ENCODE results near the gene OTOP2. TPM values are rescaled to one million over a fixed set of nuclear protein-coding genes. Genes with fewer than 3 reads are reported as not detected.

OTOP2 gene
- total RNA-seq, 5 donors from 2014 or later (not counting 1 experiment from before 2014, with no cell fraction given): not detected

DNA sequence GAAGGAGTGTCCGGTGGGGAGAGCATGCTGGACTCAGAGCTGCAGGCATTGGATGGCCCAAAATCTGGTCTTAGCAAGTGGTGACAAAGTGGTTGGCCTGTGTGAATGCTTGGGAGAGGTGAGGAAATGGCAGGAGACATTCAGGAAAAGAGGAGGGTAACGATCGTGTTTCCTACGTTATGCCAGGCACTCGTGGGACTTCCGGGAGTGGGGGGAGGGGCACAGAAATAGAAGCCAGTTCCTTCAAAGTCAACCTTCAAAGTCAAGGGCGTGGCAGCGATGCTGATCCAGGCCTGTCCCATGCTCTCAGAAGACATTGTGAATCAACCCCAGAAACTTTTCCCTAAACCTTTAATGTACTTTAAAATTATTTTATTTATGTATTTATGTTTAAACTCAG lies 15.5 kb downstream of the OTOP2 start:
- Mint-ChIP-seq H3K4me1 (peaks cover 0 to 8% (median 0%) of the 10 kb centered on the region in 3 donors), H3K27ac (no peak overlapping the region), H3K36me3 (no peaks in the 10 kb centered on the region), H3K27me3 (peaks cover 38 to 60% of the 10 kb centered on the region in 2 donors), H3K9me3 (no peaks in the 10 kb centered on the region), H3K4me3 (no peak overlapping the region)
- H3K36me3 ChIP-seq (ENCODE audit: control insufficient read depth in 2 of 2, extremely low read depth in 1 of 2, insufficient read depth in 1 of 2, low read length in 1 of 2): no peaks in the 10 kb centered on the region
- WGBS (ENCODE audit: insufficient coverage): no CpG with 5 or more reads among the region's 8 CpGs
- ChIA-PET POLR2A (no interaction called here), CTCF (interaction anchor here in 1 of 2 donors (0.6 kb wide), 2 partner anchors 86 to 226 kb away, joined by 3 to 6 read pairs; no protein-coding TSS in a partner anchor)
- no peak for DNase-seq
- no peaks in the 10 kb centered on the region for H3K9me3 ChIP-seq
- peaks cover 9 to 81% of the 10 kb centered on the region in 2 experiments for H3K27me3 ChIP-seq (replicated peaks in 1 of 2; ENCODE audit: control insufficient read depth in 2 of 2, extremely low read depth in 1 of 2, insufficient read depth in 2 of 2, low read length in 1 of 2)
- H3K27ac ChIP-seq (ENCODE audit: low read length): no peak overlapping the region
- H3K4me3 ChIP-seq (ENCODE audit: control insufficient read depth in 1 of 2, extremely low read depth in 1 of 2, low read length in 1 of 2): no peak overlapping the region
- H3K4me1 ChIP-seq (ENCODE audit: control insufficient read depth in 1 of 2, extremely low read depth in 1 of 2, insufficient read depth in 2 of 2, low read length in 2 of 2): peaks cover 0 to 4% of the 10 kb centered on the region in 2 experiments
- ATAC-seq (replicated peaks in 1 of 4): no peak

DNA sequence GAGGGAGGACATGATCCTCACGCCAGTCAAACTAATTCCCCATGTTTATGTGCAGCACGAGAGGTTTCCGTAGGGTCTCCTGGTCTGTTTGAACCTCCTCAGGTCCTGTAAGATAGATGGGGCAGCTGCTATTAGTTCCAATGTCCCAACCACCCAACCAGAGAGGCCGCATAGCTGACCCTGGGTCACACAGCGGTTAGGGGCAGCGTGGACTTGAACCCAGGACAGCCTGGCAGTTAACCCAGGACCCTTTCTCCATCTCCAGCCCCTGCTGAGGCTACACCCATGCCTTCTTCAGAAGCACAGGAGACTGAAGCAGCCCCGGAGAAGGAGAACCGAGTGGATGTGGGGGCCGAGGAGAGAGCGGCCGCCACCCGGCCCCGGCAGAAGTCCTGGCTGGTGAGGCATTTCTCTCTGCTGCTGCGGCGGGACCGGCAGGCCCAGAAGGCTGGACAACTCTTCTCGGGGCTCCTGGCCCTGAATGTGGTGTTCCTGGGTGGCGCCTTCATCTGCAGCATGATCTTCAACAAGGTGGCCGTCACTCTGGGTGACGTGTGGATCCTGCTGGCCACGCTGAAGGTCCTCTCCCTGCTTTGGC lies 17.2 kb downstream of the OTOP2 start:
- Mint-ChIP-seq H3K27ac (no peak overlapping the region), H3K4me3 (no peak overlapping the region), H3K36me3 (no peaks in the 10 kb centered on the region), H3K9me3 (no peaks in the 10 kb centered on the region), H3K4me1 (peaks cover 0 to 8% (median 0%) of the 10 kb centered on the region in 3 donors), H3K27me3 (peaks cover 36 to 50% of the 10 kb centered on the region in 2 donors)
- Histone ChIP-seq H3K27me3 (replicated peaks in 1 of 2; ENCODE audit: control insufficient read depth in 2 of 2, extremely low read depth in 1 of 2, insufficient read depth in 2 of 2, low read length in 1 of 2) (peaks cover 10 to 67% of the 10 kb centered on the region in 2 experiments), H3K27ac (ENCODE audit: low read length) (no peak overlapping the region), H3K36me3 (ENCODE audit: control insufficient read depth in 2 of 2, extremely low read depth in 1 of 2, insufficient read depth in 1 of 2, low read length in 1 of 2) (no peaks in the 10 kb centered on the region), H3K4me3 (ENCODE audit: control insufficient read depth in 1 of 2, extremely low read depth in 1 of 2, low read length in 1 of 2) (no peak overlapping the region), H3K4me1 (ENCODE audit: control insufficient read depth in 1 of 2, extremely low read depth in 1 of 2, insufficient read depth in 2 of 2, low read length in 2 of 2) (no peaks in the 10 kb centered on the region), H3K9me3 (no peaks in the 10 kb centered on the region)
- no peak for DNase-seq
- WGBS (ENCODE audit: insufficient coverage): 80% methylated on average over 15 of the region's 21 CpGs
- ATAC-seq (replicated peaks in 1 of 4): no peak
- CTCF ChIA-PET: no interaction called here
- POLR2A ChIA-PET: no interaction called here

DNA sequence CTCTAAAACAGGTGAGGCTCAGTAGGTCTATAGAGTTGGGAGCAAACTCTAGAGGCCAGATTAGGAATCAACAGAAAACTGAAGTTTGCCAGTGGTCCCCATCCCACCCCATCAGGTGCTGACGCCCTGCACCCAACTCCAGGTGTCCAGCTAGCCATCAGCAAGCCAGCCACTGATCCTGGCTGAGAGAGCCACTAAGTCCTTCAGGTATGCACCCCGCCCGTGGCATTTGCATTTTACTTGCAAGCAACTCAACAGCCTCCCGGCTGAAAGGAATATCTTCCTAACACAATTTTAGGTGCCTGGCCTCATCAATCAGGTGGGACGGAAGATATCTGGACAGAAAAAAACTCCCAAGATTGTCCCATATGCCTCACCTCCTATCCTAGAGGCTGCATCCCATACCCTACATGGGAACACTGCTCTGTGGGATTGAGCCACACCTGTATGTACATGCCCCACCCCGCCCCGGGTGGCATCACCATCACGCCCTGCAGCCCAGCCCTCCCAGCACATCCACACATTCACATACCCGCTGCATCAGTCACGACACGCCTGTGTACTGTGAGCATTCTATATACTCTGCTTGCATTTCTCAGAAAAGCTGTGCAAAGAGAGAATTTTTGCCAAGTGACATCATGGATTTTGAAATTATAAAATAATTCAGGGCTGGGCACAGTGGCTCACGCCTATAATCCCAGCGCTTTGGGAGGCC lies 19.9 kb downstream of the OTOP2 start:
- POLR2A ChIA-PET: no interaction called here

DNA sequence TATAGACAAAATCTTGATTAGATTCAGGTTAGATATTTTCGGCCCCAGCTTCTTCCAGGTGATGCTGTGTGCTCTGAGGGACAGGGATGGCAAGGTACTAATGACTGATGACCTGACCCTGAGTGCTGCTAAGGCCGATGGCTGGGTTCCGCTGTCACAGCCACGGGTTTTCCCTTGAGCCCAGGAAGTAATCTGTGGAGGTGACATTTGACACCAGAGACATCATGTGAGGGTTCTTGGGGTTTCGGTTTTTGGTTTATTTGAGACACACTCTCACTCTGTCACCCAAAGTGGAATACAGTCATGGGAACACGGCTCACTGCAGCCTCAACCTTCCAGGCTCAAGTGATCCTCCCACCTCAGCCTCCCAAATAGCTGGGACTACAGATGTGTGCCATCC lies 21.5 kb downstream of the OTOP2 start:
- Histone ChIP-seq H3K9me3 (no peaks in the 10 kb centered on the region), H3K27me3 (replicated peaks in 1 of 2; ENCODE audit: control insufficient read depth in 2 of 2, extremely low read depth in 1 of 2, insufficient read depth in 2 of 2, low read length in 1 of 2) (peaks cover 5 to 55% of the 10 kb centered on the region in 2 experiments), H3K4me1 (ENCODE audit: control insufficient read depth in 1 of 2, extremely low read depth in 1 of 2, insufficient read depth in 2 of 2, low read length in 2 of 2) (no peaks in the 10 kb centered on the region), H3K4me3 (ENCODE audit: control insufficient read depth in 1 of 2, extremely low read depth in 1 of 2, low read length in 1 of 2) (no peak overlapping the region), H3K36me3 (ENCODE audit: control insufficient read depth in 2 of 2, extremely low read depth in 1 of 2, insufficient read depth in 1 of 2, low read length in 1 of 2) (no peaks in the 10 kb centered on the region), H3K27ac (ENCODE audit: low read length) (no peak overlapping the region)
- WGBS (ENCODE audit: insufficient coverage): 50% methylated on average over 2 of the region's 6 CpGs
- Mint-ChIP-seq H3K4me3 (no peak overlapping the region), H3K36me3 (no peaks in the 10 kb centered on the region), H3K27ac (no peak overlapping the region), H3K4me1 (no peaks in the 10 kb centered on the region), H3K9me3 (no peaks in the 10 kb centered on the region), H3K27me3 (peaks cover 11 to 18% of the 10 kb centered on the region in 2 donors)
- ChIA-PET CTCF (no interaction called here), POLR2A (no interaction called here)
- ATAC-seq (replicated peaks in 1 of 4) (no peak), DNase-seq (no peak)

More for the DNA sequence above, 19.9 kb downstream of the OTOP2 start:
- CTCF ChIA-PET: no interaction called here
- H3K9me3 Mint-ChIP-seq: no peaks in the 10 kb centered on the region
- Histone ChIP-seq H3K36me3 (ENCODE audit: control insufficient read depth in 2 of 2, extremely low read depth in 1 of 2, insufficient read depth in 1 of 2, low read length in 1 of 2) (no peaks in the 10 kb centered on the region), H3K4me3 (ENCODE audit: control insufficient read depth in 1 of 2, extremely low read depth in 1 of 2, low read length in 1 of 2) (no peak overlapping the region), H3K27ac (ENCODE audit: low read length) (no peak overlapping the region), H3K4me1 (ENCODE audit: control insufficient read depth in 1 of 2, extremely low read depth in 1 of 2, insufficient read depth in 2 of 2, low read length in 2 of 2) (no peaks in the 10 kb centered on the region), H3K9me3 (no peaks in the 10 kb centered on the region), H3K27me3 (replicated peaks in 1 of 2; ENCODE audit: control insufficient read depth in 2 of 2, extremely low read depth in 1 of 2, insufficient read depth in 2 of 2, low read length in 1 of 2) (peaks cover 6 to 52% of the 10 kb centered on the region in 2 experiments)
- no peak overlapping the region for H3K27ac Mint-ChIP-seq
- DNase-seq (no peak), ATAC-seq (replicated peaks in 1 of 4) (no peak)
- WGBS (ENCODE audit: insufficient coverage): 59% methylated on average over 4 of the region's 13 CpGs
- H3K27me3 Mint-ChIP-seq: peaks cover 16 to 24% of the 10 kb centered on the region in 2 donors
- H3K4me1 Mint-ChIP-seq: peaks cover 0 to 7% (median 0%) of the 10 kb centered on the region in 3 donors
- H3K4me3 Mint-ChIP-seq: no peak overlapping the region
- H3K36me3 Mint-ChIP-seq: no peaks in the 10 kb centered on the region

DNA sequence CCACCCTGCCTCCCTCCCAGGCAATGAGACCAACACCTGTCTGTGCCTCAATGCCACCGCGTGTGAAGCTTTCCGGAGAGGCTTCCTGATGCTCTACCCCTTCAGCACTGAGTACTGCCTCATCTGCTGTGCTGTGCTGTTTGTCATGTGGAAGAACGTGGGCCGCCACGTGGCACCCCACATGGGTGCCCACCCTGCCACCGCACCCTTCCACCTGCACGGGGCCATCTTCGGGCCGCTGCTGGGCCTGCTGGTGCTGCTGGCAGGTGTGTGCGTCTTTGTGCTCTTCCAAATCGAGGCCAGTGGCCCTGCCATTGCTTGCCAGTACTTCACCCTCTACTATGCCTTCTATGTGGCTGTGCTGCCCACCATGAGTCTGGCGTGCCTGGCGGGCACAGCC lies 22.6 kb downstream of the OTOP2 start:
- Mint-ChIP-seq H3K27ac (no peak overlapping the region), H3K4me1 (no peaks in the 10 kb centered on the region), H3K9me3 (no peaks in the 10 kb centered on the region), H3K27me3 (peaks cover 7 to 13% of the 10 kb centered on the region in 2 donors), H3K36me3 (no peaks in the 10 kb centered on the region), H3K4me3 (no peak overlapping the region)
- ATAC-seq (replicated peaks in 1 of 4) (no peak), DNase-seq (no peak)
- Histone ChIP-seq H3K4me1 (ENCODE audit: control insufficient read depth in 1 of 2, extremely low read depth in 1 of 2, insufficient read depth in 2 of 2, low read length in 2 of 2) (no peaks in the 10 kb centered on the region), H3K27me3 (replicated peaks in 1 of 2; ENCODE audit: control insufficient read depth in 2 of 2, extremely low read depth in 1 of 2, insufficient read depth in 2 of 2, low read length in 1 of 2) (peaks cover 4 to 56% of the 10 kb centered on the region in 2 experiments), H3K27ac (ENCODE audit: low read length) (no peak overlapping the region), H3K36me3 (ENCODE audit: control insufficient read depth in 2 of 2, extremely low read depth in 1 of 2, insufficient read depth in 1 of 2, low read length in 1 of 2) (no peaks in the 10 kb centered on the region), H3K9me3 (no peaks in the 10 kb centered on the region), H3K4me3 (ENCODE audit: control insufficient read depth in 1 of 2, extremely low read depth in 1 of 2, low read length in 1 of 2) (no peak overlapping the region)
- CTCF ChIA-PET: no interaction called here
- POLR2A ChIA-PET: no interaction called here
- WGBS (ENCODE audit: insufficient coverage): 79% methylated on average over 6 of the region's 14 CpGs

DNA sequence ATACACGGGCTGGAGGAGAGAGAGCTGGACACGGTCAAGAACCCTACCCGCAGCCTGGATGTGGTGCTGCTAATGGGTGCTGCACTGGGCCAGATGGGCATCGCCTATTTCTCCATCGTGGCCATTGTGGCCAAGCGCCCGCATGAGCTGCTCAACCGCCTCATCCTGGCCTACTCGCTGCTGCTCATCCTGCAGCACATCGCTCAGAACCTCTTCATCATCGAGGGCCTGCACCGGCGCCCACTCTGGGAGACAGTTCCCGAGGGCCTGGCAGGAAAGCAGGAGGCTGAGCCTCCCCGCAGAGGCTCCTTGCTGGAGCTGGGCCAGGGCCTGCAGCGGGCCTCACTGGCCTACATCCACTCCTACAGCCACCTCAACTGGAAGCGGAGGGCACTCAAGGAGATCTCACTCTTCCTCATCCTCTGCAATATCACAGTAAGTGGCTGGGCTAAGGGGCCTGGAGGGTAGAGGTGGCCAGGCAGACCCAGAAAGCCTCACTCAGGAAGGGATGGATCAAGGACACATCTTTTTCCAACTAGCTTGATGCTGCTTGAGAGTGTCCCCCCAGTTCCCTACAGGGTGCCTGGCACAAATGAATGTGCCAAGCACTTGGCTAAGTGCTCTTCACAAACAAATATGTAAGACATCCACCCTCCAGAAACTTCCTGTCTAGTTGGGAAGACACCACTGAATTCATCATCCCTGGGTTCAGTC lies 23.1 kb downstream of the OTOP2 start:
- H3K27me3 ChIP-seq (replicated peaks in 1 of 2; ENCODE audit: control insufficient read depth in 2 of 2, extremely low read depth in 1 of 2, insufficient read depth in 2 of 2, low read length in 1 of 2): peaks cover 4 to 53% of the 10 kb centered on the region in 2 experiments
- Mint-ChIP-seq H3K27me3 (peaks cover 3 to 9% of the 10 kb centered on the region in 2 donors), H3K9me3 (no peaks in the 10 kb centered on the region), H3K4me3 (no peak overlapping the region), H3K4me1 (no peaks in the 10 kb centered on the region), H3K36me3 (no peaks in the 10 kb centered on the region), H3K27ac (no peak overlapping the region)
- CTCF ChIA-PET: no interaction called here
- no peak overlapping the region for H3K4me3 ChIP-seq (ENCODE audit: control insufficient read depth in 1 of 2, extremely low read depth in 1 of 2, low read length in 1 of 2)
- 86% methylated on average over 15 of the region's 17 CpGs for WGBS (ENCODE audit: insufficient coverage)
- no peaks in the 10 kb centered on the region for H3K4me1 ChIP-seq (ENCODE audit: control insufficient read depth in 1 of 2, extremely low read depth in 1 of 2, insufficient read depth in 2 of 2, low read length in 2 of 2)
- no peak for DNase-seq
- ATAC-seq (replicated peaks in 1 of 4): no peak
- POLR2A ChIA-PET: no interaction called here
- no peak overlapping the region for H3K27ac ChIP-seq (ENCODE audit: low read length)
- H3K9me3 ChIP-seq: no peaks in the 10 kb centered on the region
- no peaks in the 10 kb centered on the region for H3K36me3 ChIP-seq (ENCODE audit: control insufficient read depth in 2 of 2, extremely low read depth in 1 of 2, insufficient read depth in 1 of 2, low read length in 1 of 2)
